Chondrocyte (in vitro differentiated cells): Measurements from ENCODE around the gene SUMO2. TPM values are rescaled to one million over a fixed set of nuclear protein-coding genes. Genes with fewer than 3 reads are reported as not detected.
A peak's percentile ranks its signal among the peaks of the same experiment; 100 is the strongest.

Source experiments
- DNase-seq: peaks from one replicate; pipeline ENCODE4 v3.0.0; 2021; ENCODE audit warnings: mixed read lengths, low spot score
- H3K27ac Mint-ChIP-seq: one replicate; pipeline ENCODE4 v1.8.0; 2021; ENCODE audit warnings: mild to moderate bottlenecking, moderate library complexity, mixed read lengths; ENCODE audit not compliant: unreplicated experiment
- H3K27me3 Mint-ChIP-seq: 2 replicates; pipeline ENCODE4 v1.8.0; 2021; ENCODE audit warnings: low read depth, mixed read lengths
- H3K36me3 Mint-ChIP-seq: 2 replicates; pipeline ENCODE4 v1.8.0; 2021; ENCODE audit warnings: low read depth, mixed read lengths
- H3K4me1 Mint-ChIP-seq: 2 replicates; pipeline ENCODE4 v1.8.0; 2021; ENCODE audit warnings: low read depth, mild to moderate bottlenecking, mixed read lengths
- H3K4me3 Mint-ChIP-seq: one replicate; pipeline ENCODE4 v1.8.0; 2021; ENCODE audit warnings: mild to moderate bottlenecking, moderate library complexity, mixed read lengths; ENCODE audit not compliant: unreplicated experiment
- H3K9me3 Mint-ChIP-seq: 2 replicates; pipeline ENCODE4 v1.8.0; 2021; ENCODE audit warnings: low read depth, mixed read lengths
- total RNA-seq: library from RNA; stranded (reverse); gene quantifications from 3 replicates; pipeline ENCODE4 v1.2.1, GENCODE V29; 2021
- TF ChIP-seq, protein P1 (sequence below): fragments of 200-600 bp; sonication (generic); IDR thresholded peaks from 2 replicates; pipeline ENCODE4 v1.5.0; 2021; ENCODE audit warnings: antibody characterized with exemption, mild to moderate bottlenecking, moderate library complexity

SUMO2 gene
- total RNA-seq, 1 donor from 2014 or later = 307 TPM

DNA sequence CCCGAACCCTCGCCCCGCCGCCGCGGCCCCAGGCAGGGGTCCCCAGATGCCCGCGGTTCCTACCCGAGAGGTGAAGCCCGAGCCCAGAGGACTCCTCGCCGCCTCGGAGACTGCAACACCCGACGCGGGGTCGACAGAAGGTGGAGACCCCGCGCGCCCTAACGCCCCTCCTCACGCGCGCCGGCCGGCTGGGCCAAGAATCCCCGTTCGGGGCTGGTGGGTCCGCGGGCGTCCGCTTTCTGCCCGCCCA is 515 bp downstream of the SUMO2 start:
- H3K27ac Mint-ChIP-seq = peak overlapping the region; percentile 74
- TF ChIP-seq, protein P1, sequence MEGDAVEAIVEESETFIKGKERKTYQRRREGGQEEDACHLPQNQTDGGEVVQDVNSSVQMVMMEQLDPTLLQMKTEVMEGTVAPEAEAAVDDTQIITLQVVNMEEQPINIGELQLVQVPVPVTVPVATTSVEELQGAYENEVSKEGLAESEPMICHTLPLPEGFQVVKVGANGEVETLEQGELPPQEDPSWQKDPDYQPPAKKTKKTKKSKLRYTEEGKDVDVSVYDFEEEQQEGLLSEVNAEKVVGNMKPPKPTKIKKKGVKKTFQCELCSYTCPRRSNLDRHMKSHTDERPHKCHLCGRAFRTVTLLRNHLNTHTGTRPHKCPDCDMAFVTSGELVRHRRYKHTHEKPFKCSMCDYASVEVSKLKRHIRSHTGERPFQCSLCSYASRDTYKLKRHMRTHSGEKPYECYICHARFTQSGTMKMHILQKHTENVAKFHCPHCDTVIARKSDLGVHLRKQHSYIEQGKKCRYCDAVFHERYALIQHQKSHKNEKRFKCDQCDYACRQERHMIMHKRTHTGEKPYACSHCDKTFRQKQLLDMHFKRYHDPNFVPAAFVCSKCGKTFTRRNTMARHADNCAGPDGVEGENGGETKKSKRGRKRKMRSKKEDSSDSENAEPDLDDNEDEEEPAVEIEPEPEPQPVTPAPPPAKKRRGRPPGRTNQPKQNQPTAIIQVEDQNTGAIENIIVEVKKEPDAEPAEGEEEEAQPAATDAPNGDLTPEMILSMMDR = no peak
- peak overlapping the region; percentile 77 for H3K4me3 Mint-ChIP-seq
- no peaks in the 10 kb centered on the region for H3K9me3 Mint-ChIP-seq
- no peaks in the 10 kb centered on the region for H3K27me3 Mint-ChIP-seq
- H3K36me3 Mint-ChIP-seq = peaks cover 2% of the 10 kb centered on the region
- DNase-seq = peak; percentile 90
- peaks cover 36% of the 10 kb centered on the region for H3K4me1 Mint-ChIP-seq

- no peaks in the 10 kb centered on the region for H3K27me3 Mint-ChIP-seq
Measured at GRCh38 chr17:75181608-75182318, 996 bp downstream of the SUMO2 start.

GRCh38 chr17:75181110-75181509 is 1.6 kb downstream of the SUMO2 start:
- H3K27me3 Mint-ChIP-seq = no peaks in the 10 kb centered on the region
- H3K4me3 Mint-ChIP-seq = peak overlapping the region; percentile 77
- no peaks in the 10 kb centered on the region for H3K9me3 Mint-ChIP-seq
- peaks cover 36% of the 10 kb centered on the region for H3K4me1 Mint-ChIP-seq
- peaks cover 7% of the 10 kb centered on the region for H3K36me3 Mint-ChIP-seq
- TF ChIP-seq, protein P1 = no peak
- DNase-seq = no peak
- H3K27ac Mint-ChIP-seq = peak overlapping the region; percentile 74

More at GRCh38 chr17:75181608-75182318, 996 bp downstream of the SUMO2 start:
- Mint-ChIP-seq H3K4me3 (peak overlapping the region; percentile 77), H3K9me3 (no peaks in the 10 kb centered on the region), H3K36me3 (peaks cover 4% of the 10 kb centered on the region), H3K27ac (peak overlapping the region; percentile 74), H3K4me1 (peaks cover 36% of the 10 kb centered on the region)
- DNase-seq = no peak
- TF ChIP-seq, protein P1 = no peak

DNA sequence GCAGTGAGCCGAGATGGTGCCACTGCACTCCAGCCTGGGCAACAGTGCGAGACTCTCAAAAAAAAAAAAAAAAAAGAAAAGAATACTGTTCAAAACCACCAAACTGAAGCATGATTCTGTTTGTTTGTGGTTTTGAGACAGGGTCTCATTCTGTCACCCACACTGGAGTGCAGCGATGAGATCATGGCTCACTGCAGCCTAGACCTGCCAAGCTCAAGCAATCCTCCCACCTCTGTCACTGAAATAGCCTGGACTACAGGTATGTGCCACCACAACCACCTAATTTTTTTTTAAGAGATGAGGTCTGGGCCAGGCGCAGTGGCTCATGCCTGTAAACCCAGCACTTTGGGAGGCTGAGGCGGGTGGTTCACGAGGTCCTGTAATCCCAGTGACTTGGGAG is 4.3 kb downstream of the SUMO2 start:
- Mint-ChIP-seq H3K4me1 (peaks cover 24% of the 10 kb centered on the region), H3K27ac (no peak overlapping the region), H3K4me3 (no peak overlapping the region), H3K27me3 (no peaks in the 10 kb centered on the region), H3K9me3 (no peaks in the 10 kb centered on the region), H3K36me3 (peaks cover 18% of the 10 kb centered on the region)
- TF ChIP-seq, protein P1 = no peak
- peak; percentile 32 for DNase-seq

GRCh38 chr17:75176625-75177024 is 6.1 kb downstream of the SUMO2 start:
- H3K27me3 Mint-ChIP-seq = no peaks in the 10 kb centered on the region
- DNase-seq = no peak
- H3K36me3 Mint-ChIP-seq = peaks cover 24% of the 10 kb centered on the region
- H3K9me3 Mint-ChIP-seq = no peaks in the 10 kb centered on the region
- H3K4me3 Mint-ChIP-seq = no peak overlapping the region
- no peak overlapping the region for H3K27ac Mint-ChIP-seq
- H3K4me1 Mint-ChIP-seq = peaks cover 19% of the 10 kb centered on the region
- TF ChIP-seq, protein P1 = no peak
